ENCODE data around the gene LCN9. TPM values are rescaled to one million over a fixed set of nuclear protein-coding genes. Genes with fewer than 3 reads are reported as not detected.

LCN9 gene, protein sequence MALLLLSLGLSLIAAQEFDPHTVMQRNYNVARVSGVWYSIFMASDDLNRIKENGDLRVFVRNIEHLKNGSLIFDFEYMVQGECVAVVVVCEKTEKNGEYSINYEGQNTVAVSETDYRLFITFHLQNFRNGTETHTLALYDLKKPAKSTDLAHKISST
- total RNA-seq (2021): 1.4 to 2.6 TPM (median 1.7 TPM) in 3 replicates
- percentile 34 among the genes with signal in this experiment for Bru-seq, nascent RNA
- long read RNA-seq, experiment 1: 0 reads
- long read RNA-seq, experiment 2: 0 reads
- long read RNA-seq, experiment 3: 0 reads

DNA sequence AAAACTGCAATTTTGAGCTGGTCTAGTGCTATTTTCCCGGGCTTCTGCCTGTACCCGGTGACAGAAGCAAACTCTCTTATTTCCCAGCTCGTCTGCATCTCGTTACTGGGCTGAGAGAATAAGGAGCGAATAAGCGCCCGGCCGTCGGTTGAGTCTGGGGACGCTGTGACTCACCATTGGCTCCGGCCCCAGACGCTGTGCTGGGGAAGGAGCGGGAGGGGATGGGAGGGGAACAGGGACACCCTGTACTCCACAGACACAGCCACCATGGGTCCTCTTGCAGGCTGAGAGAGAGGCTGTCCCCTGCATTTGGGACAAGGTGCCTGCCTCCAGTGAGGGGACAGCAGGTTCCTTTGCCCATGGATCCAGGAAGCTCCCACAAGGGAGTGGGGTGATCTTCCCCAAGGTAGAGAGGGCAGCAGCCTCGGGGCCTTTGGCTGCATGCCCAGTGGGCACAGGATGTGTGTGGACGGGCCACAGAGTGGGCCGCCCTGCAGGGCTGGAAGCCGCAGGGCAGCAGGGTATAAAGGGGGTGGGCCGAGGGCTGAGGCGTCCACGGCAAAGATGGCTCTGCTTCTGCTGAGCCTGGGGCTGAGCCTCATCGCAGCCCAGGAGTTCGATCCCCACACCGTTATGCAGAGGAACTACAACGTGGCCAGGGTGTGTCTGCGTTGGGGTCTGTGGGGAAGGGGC lies at the start of gene LCN9:
Gene LCN9, plus strand, starts transcription at position 552 of the 693 bp plus-strand sequence. Its CDS starts 13 bp downstream, at position 565.
- Mint-ChIP-seq H3K9me3 (peaks cover 6% of the 10 kb centered on the region), H3K27ac (no peak within 1 kb of the TSS), H3K4me1 (peaks cover 6% of the 10 kb centered on the region), H3K4me3 (no peak within 1 kb of the TSS), H3K36me3 (peaks cover 8% of the 10 kb centered on the region), H3K27me3 (ENCODE audit: low read depth) (no peaks in the 10 kb centered on the region)
- DNase-seq (ENCODE audit: low spot score): no peak
- POLR2A ChIA-PET: no interaction called here
- CTCF ChIA-PET: no interaction called here
- ATAC-seq: no peak
- TF ChIP-seq ETV6 (CRISPR knock-in tag; IDR thresholded peaks at IDR 0.05): no peak
- TF ChIP-seq, protein P1, sequence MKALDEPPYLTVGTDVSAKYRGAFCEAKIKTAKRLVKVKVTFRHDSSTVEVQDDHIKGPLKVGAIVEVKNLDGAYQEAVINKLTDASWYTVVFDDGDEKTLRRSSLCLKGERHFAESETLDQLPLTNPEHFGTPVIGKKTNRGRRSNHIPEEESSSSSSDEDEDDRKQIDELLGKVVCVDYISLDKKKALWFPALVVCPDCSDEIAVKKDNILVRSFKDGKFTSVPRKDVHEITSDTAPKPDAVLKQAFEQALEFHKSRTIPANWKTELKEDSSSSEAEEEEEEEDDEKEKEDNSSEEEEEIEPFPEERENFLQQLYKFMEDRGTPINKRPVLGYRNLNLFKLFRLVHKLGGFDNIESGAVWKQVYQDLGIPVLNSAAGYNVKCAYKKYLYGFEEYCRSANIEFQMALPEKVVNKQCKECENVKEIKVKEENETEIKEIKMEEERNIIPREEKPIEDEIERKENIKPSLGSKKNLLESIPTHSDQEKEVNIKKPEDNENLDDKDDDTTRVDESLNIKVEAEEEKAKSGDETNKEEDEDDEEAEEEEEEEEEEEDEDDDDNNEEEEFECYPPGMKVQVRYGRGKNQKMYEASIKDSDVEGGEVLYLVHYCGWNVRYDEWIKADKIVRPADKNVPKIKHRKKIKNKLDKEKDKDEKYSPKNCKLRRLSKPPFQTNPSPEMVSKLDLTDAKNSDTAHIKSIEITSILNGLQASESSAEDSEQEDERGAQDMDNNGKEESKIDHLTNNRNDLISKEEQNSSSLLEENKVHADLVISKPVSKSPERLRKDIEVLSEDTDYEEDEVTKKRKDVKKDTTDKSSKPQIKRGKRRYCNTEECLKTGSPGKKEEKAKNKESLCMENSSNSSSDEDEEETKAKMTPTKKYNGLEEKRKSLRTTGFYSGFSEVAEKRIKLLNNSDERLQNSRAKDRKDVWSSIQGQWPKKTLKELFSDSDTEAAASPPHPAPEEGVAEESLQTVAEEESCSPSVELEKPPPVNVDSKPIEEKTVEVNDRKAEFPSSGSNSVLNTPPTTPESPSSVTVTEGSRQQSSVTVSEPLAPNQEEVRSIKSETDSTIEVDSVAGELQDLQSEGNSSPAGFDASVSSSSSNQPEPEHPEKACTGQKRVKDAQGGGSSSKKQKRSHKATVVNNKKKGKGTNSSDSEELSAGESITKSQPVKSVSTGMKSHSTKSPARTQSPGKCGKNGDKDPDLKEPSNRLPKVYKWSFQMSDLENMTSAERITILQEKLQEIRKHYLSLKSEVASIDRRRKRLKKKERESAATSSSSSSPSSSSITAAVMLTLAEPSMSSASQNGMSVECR (CRISPR knock-in tag; IDR thresholded peaks at IDR 0.05; ENCODE audit: borderline replicate concordance): no peak

DNA sequence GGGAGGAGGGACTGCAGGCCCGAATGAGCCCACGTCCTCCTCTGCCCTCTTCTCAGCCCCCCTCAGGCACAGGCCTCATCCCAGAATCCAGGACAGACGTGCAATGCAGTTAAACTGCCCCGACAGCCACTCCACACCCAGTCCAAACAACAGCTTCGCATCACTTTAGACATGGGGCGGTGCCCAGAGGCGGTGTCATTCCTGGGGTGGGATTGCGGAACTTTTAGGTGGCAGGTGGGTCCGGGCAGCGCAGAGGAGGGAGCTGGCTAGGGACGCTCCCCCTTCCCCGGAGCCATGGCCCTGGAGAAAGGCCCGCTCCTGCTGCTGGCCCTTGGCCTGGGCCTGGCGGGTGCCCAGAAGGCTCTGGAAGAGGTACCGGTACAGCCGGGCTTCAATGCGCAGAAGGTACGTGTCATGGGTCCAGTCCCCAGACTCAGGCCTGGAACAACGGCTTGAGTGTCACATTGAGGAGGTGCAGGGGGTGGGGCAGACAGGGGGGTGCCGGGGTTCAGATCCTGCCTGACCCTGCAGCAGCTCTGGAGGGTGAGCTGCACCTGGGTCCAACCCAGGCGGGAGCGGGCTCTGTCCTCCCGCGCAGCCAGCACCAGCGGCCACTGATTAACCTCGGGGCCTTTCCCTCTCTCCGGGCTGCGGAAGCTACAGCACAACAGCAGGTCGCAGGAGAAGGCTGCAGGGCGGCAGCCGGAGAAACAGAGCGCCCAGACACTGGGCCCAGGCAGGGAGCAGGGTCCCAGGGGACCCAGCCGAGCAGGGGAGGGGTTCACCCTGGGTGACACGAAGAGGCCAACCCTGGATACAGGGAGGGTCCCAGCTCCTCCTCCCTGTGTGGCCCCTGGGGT lies 48.9 kb upstream of the LCN9 start:
- Mint-ChIP-seq H3K4me1 (0 out of 2 replicates have a peak, but pooled peaks cover 3% of the 10 kb centered on the region), H3K4me3 (no peak overlapping the region), H3K27ac (no peak overlapping the region), H3K27me3 (ENCODE audit: low read depth) (no peaks in the 10 kb centered on the region; the same call in 1 of the 2 replicates), H3K36me3 (peaks cover 10% of the 10 kb centered on the region), H3K9me3 (peaks cover 25% of the 10 kb centered on the region)
- ChIA-PET CTCF (no interaction called here), POLR2A (no interaction called here)
- no peak for ATAC-seq
- TF ChIP-seq OVOL2 (CRISPR knock-in tag; IDR thresholded peaks at IDR 0.05; ENCODE audit: borderline replicate concordance) (no peak), RORB (CRISPR knock-in tag; IDR thresholded peaks at IDR 0.05) (no peak), NR1H2 (CRISPR knock-in tag; IDR thresholded peaks at IDR 0.05) (no peak), ZNF416 (CRISPR knock-in tag; IDR thresholded peaks at IDR 0.05) (no peak), ZNF396 (CRISPR knock-in tag; IDR thresholded peaks at IDR 0.05; ENCODE audit: borderline replicate concordance) (no peak), NFATC4 (CRISPR knock-in tag; IDR thresholded peaks at IDR 0.05) (no peak), SOX15 (CRISPR knock-in tag; IDR thresholded peaks at IDR 0.05) (no peak), EMX1 (CRISPR knock-in tag; IDR thresholded peaks at IDR 0.05) (no peak), KAT7 (CRISPR knock-in tag; IDR thresholded peaks at IDR 0.05; ENCODE audit: borderline replicate concordance) (no peak), HMGA2 (CRISPR knock-in tag; IDR thresholded peaks at IDR 0.05) (no peak), ESRRA (CRISPR knock-in tag; IDR thresholded peaks at IDR 0.05; ENCODE audit: borderline replicate concordance) (no peak)
- TF ChIP-seq, protein P2, sequence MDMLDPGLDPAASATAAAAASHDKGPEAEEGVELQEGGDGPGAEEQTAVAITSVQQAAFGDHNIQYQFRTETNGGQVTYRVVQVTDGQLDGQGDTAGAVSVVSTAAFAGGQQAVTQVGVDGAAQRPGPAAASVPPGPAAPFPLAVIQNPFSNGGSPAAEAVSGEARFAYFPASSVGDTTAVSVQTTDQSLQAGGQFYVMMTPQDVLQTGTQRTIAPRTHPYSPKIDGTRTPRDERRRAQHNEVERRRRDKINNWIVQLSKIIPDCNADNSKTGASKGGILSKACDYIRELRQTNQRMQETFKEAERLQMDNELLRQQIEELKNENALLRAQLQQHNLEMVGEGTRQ (CRISPR knock-in tag; IDR thresholded peaks at IDR 0.05): no peak
- TF ChIP-seq, protein P3, sequence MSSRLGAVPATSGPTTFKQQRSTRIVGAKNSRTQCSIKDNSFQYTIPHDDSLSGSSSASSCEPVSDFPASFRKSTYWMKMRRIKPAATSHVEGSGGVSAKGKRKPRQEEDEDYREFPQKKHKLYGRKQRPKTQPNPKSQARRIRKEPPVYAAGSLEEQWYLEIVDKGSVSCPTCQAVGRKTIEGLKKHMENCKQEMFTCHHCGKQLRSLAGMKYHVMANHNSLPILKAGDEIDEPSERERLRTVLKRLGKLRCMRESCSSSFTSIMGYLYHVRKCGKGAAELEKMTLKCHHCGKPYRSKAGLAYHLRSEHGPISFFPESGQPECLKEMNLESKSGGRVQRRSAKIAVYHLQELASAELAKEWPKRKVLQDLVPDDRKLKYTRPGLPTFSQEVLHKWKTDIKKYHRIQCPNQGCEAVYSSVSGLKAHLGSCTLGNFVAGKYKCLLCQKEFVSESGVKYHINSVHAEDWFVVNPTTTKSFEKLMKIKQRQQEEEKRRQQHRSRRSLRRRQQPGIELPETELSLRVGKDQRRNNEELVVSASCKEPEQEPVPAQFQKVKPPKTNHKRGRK (CRISPR knock-in tag; IDR thresholded peaks at IDR 0.05; ENCODE audit: borderline replicate concordance): no peak
- TF ChIP-seq, protein P4, sequence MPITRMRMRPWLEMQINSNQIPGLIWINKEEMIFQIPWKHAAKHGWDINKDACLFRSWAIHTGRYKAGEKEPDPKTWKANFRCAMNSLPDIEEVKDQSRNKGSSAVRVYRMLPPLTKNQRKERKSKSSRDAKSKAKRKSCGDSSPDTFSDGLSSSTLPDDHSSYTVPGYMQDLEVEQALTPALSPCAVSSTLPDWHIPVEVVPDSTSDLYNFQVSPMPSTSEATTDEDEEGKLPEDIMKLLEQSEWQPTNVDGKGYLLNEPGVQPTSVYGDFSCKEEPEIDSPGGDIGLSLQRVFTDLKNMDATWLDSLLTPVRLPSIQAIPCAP (CRISPR knock-in tag; IDR thresholded peaks at IDR 0.05): no peak
- TF ChIP-seq, protein P5, sequence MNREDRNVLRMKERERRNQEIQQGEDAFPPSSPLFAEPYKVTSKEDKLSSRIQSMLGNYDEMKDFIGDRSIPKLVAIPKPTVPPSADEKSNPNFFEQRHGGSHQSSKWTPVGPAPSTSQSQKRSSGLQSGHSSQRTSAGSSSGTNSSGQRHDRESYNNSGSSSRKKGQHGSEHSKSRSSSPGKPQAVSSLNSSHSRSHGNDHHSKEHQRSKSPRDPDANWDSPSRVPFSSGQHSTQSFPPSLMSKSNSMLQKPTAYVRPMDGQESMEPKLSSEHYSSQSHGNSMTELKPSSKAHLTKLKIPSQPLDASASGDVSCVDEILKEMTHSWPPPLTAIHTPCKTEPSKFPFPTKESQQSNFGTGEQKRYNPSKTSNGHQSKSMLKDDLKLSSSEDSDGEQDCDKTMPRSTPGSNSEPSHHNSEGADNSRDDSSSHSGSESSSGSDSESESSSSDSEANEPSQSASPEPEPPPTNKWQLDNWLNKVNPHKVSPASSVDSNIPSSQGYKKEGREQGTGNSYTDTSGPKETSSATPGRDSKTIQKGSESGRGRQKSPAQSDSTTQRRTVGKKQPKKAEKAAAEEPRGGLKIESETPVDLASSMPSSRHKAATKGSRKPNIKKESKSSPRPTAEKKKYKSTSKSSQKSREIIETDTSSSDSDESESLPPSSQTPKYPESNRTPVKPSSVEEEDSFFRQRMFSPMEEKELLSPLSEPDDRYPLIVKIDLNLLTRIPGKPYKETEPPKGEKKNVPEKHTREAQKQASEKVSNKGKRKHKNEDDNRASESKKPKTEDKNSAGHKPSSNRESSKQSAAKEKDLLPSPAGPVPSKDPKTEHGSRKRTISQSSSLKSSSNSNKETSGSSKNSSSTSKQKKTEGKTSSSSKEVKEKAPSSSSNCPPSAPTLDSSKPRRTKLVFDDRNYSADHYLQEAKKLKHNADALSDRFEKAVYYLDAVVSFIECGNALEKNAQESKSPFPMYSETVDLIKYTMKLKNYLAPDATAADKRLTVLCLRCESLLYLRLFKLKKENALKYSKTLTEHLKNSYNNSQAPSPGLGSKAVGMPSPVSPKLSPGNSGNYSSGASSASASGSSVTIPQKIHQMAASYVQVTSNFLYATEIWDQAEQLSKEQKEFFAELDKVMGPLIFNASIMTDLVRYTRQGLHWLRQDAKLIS (CRISPR knock-in tag; IDR thresholded peaks at IDR 0.05; ENCODE audit: borderline replicate concordance): no peak
- no peak for DNase-seq (ENCODE audit: low spot score)

All from WTC11 (cell line).